ENCODE results near the gene SH3TC1.
A peak's percentile ranks its signal among the peaks of the same experiment; 100 is the strongest.

SH3TC1 gene

DNA sequence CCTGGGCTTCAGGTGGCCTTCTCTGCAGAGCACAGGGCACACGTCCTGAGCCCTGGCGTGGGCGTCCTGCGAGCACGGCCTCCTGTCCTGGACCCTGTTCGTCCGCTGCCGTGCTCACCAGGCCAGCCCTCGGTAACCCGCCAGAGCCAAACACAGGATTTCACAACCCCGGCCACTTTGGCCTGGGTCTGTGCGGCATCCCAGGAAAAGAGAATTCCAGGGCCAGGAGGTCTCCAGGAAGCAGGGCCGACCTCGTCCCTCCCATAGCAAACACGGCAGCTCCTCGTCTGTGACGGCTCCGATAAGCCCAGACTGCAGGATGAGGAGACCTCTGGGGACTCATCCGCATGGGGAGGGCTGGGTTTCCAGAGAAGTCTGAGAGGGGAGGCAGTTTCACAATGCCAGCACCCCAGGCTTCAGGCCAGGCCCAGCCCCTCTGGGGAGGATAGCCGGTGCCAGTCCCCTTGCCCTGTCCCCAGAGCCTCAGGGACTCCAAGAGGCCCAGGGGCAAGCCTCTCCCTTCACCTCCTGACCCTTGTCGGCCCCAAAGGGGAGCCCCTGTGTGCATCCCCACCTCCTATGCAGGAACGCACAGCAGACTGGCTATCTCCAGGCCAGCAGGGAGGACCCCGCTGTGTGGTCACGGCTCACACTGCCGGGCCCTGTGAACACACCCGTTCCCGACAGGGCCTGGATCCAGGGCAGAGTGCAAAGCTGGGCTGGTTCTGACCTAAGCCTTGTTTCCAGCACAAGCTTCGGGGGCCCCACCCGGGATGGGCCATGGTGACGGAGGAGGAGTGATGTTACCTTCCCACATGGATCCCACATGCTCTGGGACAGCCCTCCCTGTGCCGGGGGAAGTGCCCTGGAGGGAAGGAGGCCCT lies 48.2 kb downstream of the SH3TC1 start:
- no peak for DNase-seq

DNA sequence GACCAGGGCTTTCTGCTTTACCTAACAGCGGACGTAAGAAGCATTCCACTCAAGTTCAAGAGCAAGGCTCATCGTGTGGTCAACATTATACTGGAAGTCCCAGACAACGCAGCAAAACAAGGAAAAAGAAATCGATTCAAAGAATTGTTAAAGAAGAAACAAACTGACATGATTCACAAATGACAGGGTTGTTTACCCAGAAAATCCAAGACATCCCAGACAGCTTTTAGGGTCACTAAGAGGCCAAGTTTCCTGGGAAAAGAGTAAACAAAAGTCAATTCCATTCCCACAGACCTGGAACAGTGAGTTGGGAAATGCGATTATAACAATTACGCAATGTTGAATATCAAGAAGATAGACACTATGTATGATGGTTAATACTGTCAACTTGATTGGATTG lies 49.0 kb downstream of the SH3TC1 start:
- no peak for DNase-seq

DNA sequence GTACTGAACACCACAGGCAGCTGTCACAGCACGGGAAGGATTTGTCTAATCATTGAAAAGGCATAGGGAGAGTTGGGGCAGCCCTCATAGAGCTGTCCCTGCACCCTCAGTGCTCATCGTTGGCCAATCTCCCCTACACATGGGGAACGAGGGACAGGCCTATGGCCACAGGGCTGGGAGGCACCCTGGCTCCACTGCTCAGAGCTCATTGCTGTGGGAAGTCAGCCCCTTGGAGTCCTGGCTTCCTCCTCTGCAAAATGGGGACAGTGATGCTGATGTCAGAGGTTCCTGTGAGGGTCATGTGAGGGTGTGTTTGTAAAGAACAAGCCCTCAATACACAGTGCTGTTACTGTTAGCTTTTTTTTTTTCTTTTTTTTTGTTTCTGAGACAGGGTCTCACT lies 51.1 kb downstream of the SH3TC1 start:
- DNase-seq = no peak

DNA sequence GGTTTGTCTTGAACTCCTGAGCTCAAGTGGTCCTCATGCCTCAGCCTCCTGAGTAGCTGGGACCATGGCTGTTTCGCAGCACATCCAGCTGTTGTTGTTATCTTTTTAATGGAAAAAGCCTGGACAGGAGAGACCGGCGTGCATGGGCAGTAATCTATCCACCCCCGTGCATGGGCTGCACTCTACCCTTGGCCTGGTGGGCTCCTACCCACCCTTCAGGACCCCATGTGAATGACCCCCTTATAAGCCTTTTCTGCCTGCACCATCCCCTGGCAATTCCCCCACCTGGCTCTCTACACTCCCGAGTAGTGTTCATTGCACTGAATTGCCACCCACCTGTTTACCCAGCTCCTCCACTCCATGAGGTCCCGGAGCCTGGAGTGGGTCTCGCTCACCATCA lies 51.5 kb downstream of the SH3TC1 start:
- no peak for DNase-seq

DNA sequence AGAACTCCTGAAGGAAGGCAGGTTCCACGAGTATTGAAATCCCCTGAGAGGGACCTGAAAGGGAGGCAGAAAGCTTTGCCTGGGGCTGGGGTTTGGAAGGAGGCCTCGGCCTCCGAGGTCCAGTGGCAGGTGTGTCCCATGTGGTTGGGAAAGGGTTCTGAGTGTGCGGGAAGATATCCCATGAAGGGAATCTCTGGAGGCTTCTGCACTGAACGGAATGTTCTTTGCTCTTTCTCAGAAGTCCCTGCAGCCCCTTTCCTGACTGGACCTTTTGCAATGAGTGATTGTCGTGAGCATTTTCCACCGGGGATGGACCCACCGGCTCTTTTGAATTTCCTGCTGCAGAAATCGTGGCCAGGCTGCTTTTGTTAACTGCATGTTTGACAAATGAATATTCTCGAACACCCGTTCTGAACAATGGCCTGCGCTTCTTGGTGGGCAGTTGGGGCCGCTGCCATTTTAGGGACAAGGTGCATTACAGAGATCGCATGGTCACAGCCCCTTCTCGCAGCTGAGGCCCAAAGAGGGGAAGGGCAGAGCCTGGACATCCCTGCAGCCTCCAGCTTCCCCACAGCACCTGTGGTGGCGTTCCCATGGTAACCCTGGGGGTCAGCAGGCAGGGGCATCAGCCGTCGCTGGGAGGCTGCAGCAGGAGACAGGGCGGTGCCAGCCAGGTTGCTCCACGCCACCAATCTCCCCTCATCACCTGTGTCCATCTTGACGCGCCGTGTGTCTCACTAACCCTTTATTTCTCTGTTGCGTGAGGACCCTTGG lies 52.2 kb downstream of the SH3TC1 start:
- DNase-seq = no peak

DNA sequence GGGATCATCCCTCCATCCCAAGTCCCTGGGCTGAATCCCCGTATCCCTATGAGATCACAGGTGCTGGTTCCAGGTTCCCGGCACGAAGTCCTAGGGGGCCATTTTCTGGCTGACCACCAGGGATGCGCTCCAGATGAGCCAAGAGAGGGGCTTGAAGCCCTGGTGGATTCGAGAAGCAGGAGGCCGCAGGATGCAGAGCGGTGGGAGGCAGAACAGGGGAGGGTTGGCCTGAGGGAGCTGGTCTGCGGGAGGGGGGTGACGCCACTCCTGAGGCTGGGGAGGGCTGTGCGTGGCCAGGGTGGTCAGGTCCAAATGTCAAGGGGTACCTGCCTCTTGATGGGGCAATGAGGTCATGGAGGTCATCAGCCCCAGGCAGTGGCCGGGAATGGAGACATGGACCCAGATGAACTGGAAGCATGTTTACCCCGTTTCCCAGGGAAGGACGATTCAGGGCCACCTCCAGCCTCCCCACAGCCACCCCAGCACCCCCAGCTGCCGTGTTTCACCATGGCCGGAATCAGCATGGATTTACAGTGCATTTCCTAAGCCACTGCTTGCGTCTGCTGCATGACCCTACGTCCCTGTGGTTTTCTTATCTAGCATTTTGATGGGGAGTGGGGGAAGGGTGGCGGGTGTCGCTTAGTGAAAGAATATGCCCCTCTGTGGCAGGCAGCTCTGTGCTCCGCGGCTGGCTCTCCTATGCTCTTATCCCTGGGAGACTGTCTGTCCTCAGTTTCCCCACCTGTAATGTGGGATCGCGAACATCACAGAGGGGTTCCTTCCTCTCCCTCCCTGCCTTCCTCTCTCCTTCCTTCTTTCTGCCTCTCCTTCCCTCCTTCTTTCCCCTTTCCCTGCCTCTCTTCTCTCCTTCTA lies 53.4 kb downstream of the SH3TC1 start:
- DNase-seq = no peak

DNA sequence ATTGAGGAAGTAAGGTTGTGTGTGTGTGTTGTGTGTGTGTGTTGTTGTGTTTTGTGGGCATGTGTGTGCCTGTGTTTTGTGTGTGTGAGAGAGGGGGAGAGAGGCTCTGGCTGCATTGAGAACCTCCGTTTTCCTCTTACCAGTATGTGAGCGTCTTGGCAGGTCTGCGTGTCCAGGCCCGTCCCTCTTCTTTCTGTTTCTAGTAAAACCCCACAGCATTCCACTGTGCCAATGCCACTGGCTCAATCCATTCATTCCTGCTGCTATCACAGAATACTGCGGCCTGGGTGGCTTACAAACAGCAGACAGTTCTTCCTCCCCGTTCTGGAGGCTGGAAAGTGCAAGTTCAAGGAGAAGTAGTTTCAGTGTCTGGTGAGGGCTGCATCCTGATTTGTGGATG lies 55.0 kb downstream of the SH3TC1 start:
- DNase-seq = no peak

DNA sequence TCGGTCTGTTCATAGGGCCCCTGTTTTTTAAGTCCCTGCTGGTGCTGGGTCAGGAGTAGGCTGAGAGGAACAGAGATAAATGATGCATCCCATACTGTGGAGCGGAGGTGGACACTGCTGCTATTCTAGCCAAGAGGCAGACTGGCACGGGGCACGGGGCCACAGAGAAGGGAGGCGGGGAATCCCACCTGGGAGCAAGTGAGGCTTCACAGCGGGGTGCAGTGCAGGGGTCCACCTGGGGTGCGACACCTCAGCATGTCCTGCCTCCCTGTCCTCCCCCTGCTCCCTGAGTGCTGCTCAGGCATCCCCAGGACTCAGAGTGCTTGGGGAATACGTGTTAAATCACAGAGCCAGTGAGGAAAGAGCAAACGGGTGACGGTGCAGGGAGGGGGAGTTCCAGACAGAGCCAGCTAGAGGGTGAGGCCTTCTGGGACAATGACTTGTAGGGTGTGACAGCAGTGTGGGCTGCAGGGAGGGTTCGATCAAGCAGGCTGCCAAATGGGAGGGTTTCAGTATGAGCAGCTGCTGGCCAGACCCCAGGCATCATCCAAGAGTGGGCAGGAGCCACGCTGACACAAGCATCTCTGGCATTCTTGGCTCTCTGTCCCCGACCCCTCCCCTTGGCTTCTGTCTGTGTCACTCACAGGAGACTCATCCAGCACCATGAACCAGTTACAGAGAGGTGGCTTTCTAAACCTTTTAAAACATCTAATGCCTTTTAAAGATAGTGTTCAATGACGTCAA lies 56.8 kb downstream of the SH3TC1 start:
- peak; percentile 29 for DNase-seq

DNA sequence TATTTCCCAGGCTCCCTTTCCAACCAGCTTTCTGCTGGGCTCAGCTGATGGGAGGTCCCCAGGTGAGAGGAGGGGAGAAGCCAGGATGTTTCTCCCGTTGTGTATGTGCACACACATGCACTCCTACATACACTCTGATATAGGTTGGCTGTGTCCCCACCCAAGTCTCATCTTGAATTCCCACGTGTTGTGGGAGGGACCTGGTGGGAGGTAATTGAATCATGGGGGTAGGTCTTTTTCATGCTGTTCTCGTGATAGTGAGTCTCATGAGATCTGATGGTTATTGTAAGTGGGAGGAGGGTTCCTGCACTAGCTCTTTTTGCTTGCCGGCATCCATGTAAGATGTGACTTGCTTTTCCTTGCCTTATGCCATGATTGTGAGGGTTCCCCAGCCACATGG lies 58.8 kb downstream of the SH3TC1 start:
- DNase-seq = no peak

DNA sequence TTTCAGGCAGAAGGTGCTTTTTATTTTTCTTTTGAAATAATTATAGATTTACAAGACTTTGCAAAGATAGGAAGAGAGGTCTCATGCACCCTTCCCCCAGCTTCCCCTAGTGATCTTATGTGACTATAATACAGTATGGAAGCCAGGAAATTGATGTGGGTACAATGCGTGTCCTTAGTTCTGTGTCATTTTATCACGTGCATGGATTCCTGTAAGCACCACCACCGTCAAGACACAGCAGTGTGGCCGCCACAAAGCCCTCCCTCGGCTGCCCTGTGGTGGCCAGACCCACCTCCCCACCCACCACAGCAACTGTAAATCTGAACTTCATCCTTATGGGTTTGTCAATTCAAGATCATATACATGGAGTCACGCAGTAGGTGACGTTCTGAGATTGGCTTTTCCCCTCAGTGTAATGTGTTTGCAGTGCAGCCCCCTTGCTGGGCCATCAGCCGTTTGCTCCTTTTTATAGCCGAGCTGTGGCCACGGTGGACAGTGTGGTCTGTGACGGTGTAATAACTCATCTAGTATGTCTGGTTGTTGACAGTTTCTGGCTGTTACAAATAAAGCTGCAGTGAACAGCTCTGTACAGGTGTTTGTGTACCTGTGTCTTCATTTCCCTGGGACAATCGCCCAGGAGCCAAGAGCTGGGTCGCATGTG lies 59.6 kb downstream of the SH3TC1 start:
- no peak for DNase-seq

DNA sequence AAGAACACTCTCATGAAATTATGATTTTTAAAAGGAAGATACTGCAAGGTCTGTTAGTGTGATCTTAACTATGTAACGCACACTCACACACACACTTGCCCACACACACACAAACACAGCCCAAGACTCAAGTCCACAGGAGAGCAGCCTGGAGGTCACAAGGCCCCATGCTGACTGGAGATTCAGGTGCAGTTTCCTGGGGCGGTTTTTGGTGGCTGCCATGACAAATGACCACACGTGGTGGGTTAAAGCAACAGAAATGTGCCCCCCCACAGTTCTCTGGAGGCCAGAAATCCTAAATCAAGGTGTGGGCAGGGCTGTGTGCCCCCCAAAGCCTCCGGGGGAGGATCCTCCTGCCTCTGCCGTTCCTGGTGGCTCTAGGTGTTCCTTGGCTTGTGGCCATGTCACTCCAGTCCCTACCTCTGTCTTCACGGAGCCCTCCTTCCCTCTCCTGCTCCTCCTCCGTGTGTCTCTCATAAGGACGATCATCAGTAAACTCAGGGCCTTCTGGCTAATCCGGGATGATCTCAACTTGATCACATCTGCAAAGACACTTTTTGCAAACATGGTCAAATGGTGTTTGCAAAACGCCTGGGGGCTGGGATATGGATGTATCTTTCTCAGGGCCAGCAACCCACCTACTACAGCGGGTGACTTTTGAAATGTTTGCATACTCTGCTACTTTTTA lies 60.8 kb downstream of the SH3TC1 start:
- no peak for DNase-seq

DNA sequence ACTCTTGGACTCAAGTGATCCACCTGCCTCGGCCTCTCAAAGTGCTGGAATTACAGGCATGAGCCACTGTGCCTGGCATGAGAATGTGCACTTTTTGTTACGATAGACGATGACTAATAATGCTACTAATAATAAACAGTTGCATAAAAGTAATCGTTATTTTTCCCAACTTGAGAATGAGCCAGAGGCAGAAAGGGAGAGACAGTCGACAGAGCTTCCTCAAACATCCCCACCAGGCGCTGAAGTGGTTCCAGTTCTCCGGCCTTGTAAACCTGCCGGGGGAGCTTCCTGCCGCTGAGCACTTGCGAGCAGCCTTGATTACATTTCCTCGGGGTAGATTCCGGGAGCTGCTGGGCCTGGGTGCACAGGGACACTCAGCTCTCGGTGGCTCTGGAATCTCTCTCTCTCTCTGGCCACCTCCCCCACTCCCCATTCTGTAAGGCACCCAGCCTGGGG lies 61.6 kb downstream of the SH3TC1 start:
- peak; percentile 88 for DNase-seq

DNA sequence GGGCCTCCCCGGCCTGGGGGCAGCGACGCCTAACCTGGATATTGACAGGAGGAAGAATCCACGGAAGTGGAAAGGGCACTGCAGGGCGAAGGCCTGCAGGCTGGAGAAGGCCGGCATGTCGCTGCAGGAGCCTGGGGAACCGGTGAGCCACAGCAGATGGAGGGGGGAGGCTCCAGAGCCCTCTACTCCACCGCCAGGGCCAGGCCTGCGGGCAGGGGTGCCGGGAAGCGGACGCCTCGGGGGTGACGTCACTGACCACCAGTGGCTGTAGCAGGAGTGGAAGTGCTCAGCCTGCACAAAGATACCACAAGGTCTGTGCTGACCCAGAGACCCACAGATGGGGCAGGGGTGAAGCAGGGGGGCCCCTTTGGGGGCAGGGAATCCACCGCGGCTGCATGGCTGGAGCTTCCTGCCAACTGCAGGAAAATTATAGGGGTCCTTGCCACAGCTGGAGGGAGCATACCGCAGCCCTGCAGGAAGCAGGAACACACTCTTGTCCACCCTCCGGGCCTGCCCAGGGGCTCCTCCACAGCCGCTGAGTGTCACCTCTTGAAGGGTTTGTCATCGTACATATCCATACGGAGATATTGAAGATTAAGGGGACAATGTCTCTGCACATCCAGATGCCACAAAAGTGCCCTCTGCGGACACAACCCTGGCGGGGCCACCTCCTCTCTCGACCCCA lies 62.9 kb downstream of the SH3TC1 start:
- DNase-seq = peak; percentile 42

DNA sequence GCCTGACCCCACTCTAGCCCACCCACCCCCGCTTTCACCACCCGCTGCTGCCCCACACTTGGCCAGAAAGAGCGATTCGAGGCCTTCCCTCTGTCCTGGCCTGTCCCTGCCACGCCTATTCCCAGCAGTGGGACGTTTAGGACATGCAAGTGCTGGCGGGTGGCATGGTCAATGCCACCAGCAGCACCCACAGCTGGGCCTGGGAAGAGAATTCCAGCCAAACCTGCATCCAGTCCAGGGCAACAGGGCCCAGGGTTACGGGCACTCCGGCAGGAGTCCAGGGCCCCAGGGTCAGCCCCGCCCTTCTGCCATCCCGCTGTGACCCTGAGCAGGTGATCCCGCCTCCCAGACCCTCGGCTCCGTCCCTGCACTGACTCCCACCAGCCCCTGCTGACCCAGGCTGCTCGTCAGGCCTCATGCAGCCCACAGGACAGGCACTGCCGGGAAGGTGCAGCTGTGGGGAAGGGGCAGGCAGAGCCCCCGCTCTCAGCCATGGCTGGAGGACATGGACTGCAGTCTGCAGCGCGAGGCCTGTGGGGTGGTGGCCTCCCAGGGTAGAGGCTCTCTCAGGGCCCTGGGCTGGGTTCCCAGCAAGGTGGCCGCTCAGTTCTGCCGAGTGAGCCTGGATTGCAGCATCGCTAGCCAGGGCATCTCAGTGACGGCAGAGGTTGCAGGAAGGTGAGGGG lies 63.7 kb downstream of the SH3TC1 start:
- no peak for DNase-seq

DNA sequence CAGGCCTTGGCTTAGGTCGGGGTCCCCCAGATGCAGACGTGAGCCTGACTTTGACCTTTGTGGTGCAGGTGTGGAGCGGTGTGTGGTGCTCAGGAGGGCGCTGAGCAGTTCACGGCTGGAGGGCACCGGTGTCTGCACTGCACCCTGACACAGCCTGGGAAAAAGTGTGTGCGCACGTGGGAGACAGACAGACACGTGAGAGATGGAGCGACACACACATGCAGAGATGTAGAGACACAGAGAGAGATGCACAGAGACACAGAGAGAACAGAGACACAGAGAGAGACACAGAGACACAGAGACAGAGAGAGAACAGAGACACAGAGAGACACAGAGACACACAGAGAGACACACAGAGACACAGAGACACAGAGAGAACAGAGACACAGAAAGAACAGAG lies 64.3 kb downstream of the SH3TC1 start:
- DNase-seq = no peak

DNA sequence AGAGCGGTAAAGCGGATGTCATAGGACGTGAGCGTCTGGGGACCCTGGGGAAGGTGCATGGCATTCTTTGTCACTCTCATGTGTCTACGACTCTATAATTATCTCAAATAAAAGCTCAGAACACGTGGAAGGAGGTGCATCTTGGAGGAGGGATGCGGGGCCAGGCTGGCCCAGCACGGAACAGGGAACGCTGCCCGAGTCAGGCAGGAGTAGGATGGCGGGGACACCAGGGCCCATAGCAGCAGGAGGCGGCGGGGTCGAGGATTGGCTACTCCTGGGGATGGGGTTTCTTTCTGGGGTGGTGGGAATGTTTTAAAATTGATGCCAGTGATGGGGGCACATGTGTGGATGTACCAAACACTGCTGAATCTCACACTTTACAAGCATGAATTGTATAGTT lies 65.0 kb downstream of the SH3TC1 start:
- no peak for DNase-seq

DNA sequence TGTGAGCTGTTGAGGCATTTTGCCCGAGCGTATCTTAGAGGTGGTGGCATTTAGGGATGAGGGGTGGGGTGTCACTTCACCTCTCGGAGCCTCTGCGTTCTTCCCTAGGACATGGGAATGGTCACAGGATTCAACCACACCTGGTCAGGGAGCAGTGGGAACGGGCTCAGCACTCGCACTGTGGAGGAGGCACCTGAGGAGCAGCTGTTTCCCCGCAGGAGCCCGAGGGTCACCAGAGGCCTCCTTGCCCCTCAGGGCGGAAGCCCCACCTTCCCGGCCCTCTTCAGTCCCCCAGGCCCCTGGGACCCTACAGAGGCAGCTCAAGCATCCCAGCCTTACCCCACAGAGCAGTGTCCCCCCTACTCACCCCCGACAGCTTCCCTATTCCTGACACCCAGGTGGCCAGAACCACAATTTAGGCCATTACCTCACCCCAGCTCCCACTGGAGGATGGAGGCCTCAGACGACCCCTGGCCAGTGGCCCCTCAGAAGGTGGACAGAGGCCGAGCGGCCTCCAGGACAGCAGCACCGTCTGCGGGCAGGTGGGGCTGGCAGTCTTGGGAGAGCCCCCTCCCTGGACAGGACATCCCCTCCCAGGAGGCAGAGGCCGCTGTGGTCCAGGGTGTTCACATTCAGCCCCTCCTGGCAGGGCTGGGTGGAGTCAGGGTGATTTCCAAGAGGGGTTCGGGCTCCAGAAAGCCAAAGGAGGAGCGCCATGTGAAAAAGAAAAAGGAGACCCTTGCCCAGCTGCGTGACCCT lies 66.3 kb downstream of the SH3TC1 start:
- no peak for DNase-seq

DNA sequence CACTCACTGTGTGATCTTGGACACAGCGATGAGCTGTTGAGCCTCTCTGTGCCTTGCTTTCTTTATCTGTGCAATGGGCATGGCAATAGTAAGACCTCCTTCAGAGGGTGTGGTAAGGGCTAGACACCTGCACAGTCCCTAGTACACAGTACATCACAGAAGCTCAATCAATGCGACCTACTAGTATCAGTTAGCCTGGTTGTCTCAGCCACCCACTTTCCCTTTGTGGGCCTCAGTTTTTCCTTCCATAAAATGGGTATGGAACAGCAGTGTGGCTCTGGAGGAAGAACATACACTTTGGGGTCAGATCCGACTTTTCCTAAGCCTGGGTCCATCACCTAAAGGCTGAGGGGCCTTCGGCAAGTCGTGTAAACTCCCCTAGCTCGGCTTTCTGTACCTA lies 67.0 kb downstream of the SH3TC1 start:
- DNase-seq = no peak

DNA sequence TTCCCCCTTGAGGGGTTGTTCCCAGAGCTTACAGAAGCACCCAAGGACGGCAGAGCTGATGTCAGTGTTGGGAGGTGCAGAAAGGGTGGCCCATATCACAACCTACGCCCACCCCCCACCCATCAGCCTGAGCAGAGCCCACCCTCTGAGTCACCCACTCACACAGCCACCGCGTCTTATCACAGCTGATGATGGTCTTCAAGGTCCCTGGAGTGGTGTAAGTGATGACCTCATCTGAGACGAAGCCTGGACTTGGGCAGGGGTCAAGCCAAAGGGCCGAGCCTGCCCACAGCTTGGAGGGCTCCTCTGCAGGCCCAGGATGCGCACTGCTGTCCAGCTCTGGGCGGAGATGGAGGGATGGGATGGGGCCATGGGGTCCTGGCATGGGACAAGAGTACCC lies 67.4 kb downstream of the SH3TC1 start:
- DNase-seq = no peak
